Stimulated activated CD4-positive, alpha-beta T cell treated with anti-CD3 and anti-CD28 coated beads, Interleukin-12 subunit alpha, Interleukin-12 subunit beta, amount 100 ng/mL, for 24 hours (primary cell): ENCODE data around the gene NKD1.

Source experiments
- DNase-seq, 2 experiments: peaks; one replicate each; pipeline ENCODE4 v3.0.0-alpha.2; 2020; ENCODE audit warnings: low read depth in 2 of 2

NKD1 gene

DNA sequence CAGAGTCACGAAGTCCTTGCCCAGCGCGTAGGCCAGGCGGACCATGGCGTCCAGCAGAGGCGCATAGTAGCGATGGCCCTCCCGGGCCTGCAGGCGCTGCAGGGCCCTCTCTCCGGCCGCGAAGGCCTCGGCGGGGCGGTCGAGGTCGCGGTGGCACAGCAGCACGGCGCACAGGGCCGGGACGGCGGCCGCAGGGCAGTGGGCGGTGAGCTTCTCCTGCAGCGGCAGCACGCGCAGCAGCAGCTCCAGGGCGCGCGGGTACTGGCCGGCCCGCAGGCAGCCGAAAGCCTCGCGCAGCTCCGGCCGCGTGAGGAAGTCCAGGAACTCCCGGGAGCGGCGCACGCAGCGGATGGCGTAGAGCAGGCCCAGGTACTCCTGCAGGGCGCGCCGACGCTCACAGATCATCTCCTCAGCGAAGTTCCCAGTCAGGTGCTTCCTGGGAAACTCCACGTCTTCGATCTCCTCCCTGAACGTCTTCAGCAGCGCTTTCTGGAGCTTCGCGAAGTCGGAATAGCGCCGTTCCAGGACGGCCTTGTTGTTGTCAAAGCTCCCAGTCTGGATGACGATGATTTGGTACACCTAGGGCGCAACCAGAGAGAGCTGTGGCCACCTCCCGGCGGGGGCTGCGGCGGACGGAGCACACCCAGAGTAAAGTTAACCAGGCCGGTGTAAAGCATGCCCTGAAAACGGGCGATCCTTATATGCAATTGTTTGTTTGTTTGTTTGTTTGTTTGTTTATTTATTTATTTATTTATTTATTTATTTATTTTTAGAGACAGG, 125.5 kb downstream of the NKD1 start:
- DNase-seq = no peak

DNA sequence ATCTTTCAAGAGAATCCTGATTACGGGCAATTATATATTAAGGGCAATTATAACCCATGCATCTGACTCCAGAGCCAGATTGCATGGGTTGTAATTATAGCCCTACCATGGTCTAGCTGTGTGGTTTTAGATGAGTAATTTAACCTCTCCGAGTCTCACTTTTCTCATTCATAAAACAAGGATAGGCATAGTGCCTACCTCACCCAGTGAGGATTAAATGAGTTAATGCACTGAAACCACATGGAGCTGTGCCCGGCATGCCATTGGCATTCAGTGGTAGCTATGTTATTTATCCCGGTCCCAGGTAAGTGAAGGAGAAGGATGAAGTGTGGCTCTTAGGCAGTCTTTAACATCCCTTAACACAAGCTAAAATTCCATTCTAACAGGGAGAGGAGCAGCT, 126.6 kb downstream of the NKD1 start:
- DNase-seq = no peak

DNA sequence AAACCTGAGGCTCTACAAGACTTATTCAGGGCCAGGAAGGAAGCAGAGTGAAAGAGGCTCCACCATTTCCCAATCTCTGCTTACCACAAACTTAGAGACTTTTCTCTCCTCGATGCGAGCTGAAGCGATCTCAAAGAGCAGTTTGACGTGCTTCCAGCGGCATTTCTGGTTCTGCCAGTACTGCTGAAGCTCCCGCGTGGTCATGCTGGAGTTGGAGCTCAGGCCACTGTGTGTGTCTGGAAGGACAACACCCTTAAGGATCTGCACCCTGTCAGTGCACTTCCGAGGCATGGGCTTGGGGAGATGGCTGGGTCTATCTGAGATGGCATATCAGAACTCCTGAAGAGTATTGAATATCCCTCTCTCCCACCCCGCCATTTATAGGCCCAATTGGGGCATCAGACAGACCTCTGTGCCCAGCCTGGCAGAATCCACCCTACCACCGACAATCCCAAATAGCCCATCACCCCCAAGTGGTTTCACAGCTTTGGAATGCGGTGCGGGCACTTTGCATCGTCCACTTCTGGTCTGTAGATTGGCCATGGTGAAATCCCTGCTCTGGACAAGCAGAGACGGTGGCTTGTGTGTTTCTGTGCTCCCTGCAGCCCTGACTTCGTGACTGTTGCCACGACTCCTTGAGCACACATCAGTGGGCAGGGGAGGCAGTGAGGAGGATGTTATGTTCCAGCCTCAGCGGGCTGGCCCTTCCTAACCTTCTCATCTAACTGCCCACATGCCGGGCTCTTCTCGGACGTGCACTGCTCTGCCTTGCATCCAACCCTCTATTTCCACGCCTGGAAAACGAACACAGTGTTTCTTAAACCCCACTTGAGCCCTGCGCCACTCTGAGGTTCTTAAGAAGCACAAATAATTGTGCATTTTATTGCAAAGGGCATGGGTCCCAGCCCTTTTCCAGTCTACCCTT, 127.8 kb downstream of the NKD1 start:
- DNase-seq = no peak

DNA sequence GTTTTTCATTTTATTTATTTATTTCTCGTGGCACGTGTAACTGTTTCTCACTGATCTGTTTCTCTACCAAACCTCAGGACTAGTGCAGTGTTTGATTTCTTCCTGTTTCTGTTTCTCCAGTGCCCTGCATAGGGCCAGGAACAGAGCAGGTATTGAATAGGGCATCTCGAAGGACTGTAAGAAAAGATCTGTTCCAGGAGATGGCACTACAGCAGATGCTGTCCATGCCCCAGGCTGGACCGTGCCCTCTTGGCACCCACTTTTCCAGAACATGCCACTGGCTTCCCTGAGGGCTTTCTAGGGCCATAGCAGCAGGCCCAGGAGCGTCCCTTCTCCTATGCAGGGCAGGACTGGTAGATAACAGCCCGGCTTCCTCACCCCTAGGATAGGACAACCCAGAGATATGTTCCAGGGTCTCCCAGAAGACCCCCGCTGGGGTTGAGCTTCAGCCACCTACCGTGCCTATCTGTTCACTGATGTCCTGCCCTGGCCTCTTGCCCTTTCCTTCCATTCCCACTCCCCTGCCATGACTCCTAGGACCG, 128.6 kb downstream of the NKD1 start:
- no peak for DNase-seq

DNA sequence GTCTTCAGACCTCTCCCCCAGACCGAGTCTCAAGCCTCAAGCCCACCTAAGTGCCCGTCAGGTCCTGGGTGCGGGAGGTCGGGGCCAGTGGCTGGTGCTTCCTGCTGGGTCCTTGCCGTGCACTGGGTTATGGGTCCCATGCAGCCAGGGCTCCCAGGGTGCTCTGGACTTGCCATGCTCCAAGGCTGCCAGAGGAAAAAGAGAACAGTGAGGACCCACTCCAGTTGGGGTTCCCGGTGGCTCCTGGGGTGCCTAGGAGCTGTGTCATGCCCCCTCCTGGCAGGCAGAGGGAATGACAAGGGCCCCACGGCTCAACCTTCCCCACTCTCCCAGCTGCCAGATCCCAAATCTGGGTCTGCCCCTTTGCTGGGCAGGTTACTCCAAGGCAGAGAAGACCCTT, 129.2 kb downstream of the NKD1 start:
- DNase-seq = no peak

DNA sequence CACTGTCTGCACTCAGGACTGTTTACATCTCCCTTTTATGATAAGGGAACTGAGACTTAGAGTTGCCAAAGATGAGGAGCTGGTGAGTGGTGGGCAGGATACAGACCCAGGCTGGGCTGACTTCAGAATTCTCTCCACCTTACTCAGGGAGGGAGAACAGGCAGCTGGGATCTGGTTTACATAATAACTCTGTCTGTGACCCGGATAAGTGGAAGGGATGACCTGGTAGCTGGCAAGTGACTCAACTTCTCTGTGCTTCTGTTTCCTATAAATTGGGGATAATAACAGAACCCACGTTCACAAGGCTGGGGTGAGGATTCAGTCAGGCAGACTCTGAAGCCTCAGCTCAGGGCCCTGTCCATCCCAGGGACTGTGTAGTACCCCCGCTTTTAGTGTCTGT, 130.3 kb downstream of the NKD1 start:
- no peak for DNase-seq

DNA sequence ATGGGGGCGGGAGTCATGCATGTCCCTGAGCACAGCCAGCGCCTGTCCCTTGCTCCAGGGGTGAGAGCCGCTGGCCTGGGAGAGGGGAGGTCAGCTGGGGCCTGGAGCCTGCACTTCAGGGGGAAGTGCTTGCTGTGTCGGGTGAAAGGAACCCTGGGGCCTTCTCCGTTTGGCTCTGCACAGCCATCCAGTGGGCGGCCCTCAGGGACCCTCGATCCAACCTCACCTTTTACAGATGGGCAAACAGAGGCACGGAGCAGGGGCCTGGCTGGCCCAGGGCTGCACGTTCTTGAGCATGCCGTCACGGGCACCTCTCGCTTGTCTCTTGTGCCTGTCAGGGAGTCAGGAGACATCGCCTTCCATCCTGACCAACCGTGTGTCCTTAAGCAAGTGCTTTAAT, 131.1 kb downstream of the NKD1 start:
- DNase-seq = no peak

DNA sequence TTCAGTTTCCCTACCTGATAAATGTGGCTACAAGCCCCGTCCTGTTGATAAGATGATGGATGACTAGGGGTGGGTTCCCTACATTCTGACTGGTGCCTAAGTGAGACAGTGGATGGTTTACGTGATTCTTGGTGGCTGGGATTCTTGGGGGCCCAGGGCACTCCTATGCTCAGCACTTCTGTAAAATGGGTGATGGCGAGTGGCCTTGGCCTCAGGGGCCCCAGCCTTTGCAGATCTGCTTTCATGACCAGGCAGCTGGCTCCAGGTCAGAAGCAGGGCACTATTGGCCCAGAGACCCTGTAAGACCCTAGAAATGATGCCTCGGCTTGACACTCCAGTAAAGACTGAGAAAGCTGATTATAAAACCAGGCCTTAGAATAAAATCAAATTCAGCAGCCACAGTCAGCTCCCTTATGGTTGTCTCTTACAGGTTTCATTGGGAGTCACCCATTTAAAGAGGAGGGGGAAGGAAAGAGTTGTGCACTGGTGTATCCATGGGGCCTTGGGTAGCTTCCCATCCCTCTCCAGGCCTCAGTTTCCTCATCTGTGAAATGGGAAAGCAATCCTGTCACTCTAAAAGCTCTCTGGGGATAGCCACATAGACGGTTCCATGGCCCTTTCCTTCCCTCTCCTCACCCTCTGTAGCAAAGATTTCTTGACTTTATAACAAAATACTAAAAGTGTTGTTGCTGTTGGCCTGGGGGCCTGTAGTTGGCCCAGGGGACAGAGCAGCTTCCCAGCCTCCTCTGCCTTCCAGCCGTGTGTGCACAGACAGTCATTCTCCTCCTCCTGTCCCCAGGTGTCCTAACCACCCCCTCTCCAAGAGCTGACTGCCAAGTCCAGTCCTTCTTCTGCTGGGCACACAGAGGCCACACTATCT, 131.7 kb downstream of the NKD1 start:
- no peak for DNase-seq

DNA sequence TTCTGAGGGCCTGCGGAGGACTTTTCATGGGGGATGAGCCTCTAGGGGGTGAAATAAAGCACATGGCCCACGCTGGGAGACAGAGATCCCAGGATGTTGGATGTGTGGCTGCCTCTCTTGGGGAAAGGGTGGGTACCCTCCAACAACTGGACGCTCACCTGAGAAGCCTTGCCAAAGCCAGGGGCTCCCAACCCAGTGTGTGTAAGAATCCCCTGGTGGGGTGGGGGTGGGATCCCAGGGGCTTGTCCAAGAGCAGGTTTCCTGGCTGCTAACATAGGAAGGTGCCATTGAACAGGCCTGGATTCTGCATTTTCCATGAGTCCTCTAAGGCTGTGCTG, 132.3 kb downstream of the NKD1 start:
- no peak for DNase-seq

DNA sequence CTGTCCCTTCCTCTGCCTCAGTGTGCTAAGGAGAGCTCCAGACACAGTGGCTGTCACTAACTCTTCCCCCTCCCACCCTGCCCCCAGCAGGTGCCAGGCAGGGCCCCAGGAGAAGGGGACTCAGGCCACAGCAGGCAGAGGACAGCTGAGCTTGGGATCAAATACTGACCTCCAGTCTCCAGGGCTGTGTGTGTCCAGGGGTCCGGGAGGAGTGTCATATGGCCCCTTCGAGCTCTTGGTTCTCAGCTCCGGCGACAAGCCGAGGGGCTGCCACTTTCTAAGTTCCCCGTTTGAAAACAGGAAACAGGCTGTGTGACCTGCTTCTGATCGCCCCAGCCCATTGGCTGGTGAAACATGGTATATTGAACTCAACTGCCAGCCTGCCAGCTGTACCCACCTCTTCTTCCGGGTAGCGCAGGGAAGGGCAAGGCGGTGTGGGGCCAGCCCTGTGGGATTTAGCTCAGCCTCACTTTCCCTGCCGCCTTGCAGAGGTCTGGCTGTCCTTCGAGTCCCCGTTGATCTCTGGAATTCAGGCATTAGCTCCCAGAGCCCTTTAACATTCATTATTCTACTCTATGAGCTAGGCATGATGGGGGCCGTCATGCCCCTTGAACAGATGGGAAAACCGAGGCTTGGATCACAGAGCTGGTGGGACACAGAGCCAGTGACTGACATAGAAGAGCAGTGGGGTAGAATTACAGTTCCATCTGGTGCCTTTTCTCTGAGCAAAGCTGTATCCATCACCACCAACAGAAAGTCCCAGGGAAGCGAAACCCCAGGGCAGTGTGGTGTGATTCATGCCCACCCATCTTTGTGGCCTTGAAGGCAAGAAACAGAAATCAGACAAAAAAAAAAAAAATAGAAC, 133.1 kb downstream of the NKD1 start, which contains the start of gene SNX20:
TSS of gene SNX20 (minus strand) at position 292 of the 865 bp plus-strand sequence. CDS start 3,786 bp downstream, outside the sequence.
- DNase-seq = peak in 1 of 2 experiments; percentile 49

DNA sequence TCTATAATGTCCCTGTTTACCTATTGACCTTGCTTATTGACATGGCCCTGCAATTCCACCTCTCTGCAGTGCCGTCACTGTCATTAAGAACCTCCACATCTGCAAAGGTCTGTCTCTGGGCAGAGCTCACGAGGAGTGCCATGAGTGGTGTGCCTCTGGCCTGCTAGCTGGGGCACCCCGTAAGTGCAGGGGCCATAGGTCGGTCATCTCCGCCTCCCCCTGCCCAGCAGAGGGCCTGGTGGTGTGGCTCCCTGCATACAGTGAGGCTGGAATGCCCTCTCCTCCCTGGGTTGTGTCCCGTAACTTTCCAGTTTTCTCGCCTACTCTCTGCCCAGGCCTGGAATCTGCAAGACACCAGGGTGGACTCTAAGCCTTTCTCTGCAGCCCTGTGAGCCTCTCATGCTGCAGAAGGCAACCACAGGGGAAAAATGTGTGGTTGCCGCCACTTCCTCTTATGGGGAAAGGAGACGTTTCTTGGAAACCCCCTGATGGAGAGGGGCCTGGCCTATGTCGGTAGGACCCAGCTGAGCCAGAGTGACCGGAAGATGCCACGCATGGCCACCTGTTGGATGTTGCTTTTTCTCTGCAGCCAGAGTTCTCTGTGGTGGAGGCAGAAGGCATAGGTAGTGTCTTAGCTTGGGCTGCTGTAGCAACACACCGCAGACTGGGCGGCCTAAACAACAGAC, 135.6 kb downstream of the NKD1 start:
- DNase-seq = peak in 1 of 2 experiments; percentile 49

DNA sequence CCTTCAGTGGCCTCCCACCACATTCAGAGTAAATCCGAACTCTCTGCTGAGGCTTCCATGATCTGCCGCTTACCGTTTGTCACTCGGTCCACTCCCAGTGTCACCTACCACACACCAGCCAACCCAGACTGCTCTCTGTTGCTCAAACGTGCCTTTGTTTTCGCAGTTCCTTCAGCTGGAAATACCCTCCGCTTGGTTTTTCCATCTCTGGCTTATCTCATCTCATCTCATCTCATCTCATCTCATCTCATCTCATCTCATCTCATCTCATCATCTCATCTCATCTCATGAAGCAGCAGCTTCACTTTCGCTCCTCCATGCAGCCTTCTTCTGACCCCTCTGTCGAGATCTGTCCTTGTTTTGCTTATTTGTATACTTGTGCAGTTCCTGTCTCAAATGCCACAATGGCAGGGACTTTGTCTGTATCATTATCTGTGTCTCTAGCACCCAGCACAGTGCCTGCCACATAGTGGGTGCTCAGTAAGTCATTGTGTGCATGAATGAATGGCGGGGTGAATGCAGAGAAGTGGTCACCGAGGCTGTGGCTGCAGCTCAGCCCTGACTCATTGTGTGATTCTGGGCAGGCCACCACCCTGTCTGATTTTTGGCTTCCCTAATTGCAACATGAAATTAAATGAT, 136.7 kb downstream of the NKD1 start:
- peak in 1 of 2 experiments; percentile 43 for DNase-seq

DNA sequence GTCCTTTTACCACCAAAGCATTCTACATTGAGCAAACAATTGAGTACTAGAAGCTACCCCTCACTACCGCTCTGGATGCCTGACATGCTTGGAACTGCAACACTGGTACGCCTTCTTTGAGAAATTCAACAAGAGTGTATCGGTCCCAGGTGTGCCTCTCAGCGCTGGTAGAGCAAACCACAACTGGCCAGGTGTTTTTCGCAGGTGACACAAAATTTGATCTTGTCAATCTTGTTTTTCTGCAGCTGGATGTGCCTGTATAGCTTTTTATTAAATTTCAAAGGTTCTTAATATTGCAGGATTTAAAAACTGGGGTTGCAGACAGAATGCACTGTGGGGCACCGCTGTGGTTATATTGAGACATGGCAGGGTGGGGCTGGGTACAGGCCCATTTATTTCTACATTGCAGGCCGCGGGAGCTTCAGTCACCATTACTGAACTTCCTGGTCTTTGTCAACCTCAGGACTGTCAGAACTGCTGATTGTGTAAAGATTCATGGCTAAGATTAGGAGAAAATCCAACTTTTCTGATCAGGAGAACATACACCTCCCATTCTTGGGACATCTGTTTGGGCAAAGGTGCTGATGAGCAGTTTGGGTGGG, 137.4 kb downstream of the NKD1 start:
- DNase-seq = no peak

DNA sequence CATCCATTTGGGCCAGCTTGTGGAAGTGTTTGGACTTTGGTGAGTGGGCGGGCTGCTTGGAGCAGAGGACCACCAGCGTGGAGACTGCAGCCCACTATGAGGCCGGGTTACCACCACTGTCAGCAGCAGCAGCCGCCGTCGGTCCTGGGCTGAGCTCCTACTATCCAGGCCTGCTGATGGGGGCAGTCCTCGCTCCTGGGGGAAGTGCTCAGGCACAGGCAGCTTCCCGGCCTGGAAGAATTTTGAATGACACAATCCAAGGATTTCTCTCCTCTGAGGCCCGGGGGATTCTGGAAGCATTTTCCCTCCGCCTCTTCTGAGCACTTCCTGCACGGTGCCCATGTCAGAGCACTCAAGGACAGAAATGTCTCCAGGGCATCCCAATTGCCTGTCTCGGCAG, 139.9 kb downstream of the NKD1 start:
- no peak for DNase-seq

DNA sequence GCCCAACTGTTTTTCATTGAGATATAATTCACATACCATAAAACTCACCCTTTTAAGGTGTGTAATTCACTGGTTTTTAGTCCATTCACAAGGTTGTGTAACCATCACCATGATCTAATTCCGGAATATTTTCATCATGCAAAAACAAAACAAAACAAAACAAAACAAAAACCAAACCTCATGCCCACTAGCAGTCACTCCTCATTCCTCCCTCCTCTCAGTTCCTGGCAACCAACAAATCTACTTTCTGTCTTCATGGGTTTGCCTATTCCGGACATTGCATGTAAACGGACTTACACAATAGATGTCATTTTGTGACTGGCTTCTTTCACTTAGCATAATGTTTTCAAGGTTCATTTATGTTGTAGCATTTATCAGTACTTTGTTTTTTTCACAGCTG, 140.7 kb downstream of the NKD1 start:
- no peak for DNase-seq

DNA sequence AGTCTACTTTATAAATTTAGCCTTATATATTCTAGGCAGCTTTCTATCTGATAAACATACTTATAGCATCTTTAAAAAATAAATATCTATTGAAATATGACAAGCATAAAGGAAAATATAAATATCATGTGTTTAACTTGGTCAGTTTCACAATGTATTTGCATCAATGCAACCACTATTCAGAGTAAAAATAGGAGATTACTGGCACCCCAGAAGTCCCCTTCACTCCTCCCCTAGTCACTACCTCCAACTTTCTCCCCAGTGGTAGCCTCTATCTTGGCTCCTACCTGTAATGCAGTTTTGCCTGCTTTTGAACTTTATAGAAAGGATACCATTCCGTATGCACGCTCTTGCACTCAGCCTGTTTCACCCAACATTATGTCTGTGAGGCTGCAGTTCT, 142.0 kb downstream of the NKD1 start:
- no peak for DNase-seq

DNA sequence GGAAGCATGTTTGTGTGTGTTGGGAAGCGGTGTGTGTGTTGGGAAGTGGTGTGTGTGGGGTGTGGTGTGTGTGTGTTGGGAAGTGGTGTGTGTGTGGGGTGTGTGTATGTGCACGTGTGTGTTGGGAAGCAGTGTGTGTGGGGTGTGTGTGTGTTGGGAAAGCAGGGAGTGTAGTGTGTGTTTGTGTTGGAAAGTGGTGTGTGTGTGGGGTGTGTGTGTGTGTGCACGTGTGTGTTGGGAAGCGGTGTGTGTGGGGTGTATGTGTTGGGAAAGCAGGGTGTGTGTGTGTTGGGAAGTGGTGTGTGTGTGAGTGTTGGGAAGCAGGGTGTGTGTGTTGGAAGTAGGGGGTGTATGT, 144.4 kb downstream of the NKD1 start:
- no peak for DNase-seq

DNA sequence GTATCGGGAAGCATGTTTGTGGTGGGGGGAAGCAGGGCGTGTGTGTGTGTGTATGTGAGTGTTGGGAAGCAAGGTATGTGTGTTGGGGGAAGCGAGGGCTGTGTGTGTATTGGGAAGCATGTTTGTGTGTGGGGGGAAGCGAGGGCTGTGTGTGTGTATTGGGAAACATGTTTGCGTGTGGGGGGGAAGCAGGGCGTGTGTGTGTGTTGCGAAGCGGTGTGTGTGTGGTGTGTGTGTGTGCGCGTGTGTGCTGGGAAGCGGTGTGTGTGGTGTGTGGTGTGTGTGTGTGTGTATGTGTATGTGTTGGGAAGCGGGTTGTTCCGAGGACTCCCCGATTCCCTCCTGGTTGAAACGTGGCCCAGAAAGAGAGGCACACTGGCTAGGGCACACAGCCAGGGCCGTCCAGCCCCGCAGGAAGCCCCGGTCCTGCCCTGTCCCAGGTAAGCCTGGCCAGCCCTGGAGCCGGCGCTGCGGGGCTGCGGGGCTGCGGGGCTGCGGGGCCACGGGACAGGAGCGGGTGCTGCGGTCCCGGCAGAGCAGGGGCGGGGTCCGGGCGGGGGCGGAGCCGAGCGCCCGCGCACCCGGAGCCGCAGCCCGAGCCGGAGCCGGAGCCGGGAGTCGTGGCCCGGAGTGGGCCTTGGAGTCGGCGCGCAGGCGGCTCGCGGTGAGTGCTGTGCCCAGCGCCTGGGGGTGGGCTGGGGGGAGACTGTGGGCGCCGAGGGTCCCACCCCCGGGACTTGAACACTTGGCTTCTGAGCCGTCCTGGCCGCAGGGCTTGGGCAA, 145.0 kb downstream of the NKD1 start, which contains the start of gene NOD2:
TSS of gene NOD2 (plus strand) at position 608 of the 783 bp plus-strand sequence. CDS start 5,890 bp downstream, outside the sequence.
- DNase-seq = no peak
